Keratinocyte (primary cell): ENCODE results near the gene PDK4. TPM values are rescaled to one million over a fixed set of nuclear protein-coding genes. Genes with fewer than 3 reads are reported as not detected.

Experiments
- DNase-seq: peaks from one replicate; pipeline ENCODE4 v3.0.0-alpha.2; 2011; ENCODE audit warnings: low read depth, missing footprints, low spot score
- FAIRE-seq: peaks from 2 replicates; lab custom pipeline; 2011; peaks lifted over from hg19 to GRCh38; lab: Jason Lieb, UNC
- H2AFZ ChIP-seq: 2 replicates; pipeline ENCODE4 v1.6.0; 2012; ENCODE audit warnings: low read length, control low read depth, inconsistent platforms; ENCODE audit not compliant: control insufficient read depth
- H3K27ac ChIP-seq: 2 replicates; pipeline ENCODE4 v1.5.1; 2011; ENCODE audit warnings: low read length; ENCODE audit not compliant: control insufficient read depth, insufficient read depth
- H3K27me3 ChIP-seq: 3 replicates; pipeline ENCODE4 v1.6.0; 2011; ENCODE audit warnings: low read length; ENCODE audit not compliant: control insufficient read depth, insufficient read depth; ENCODE audit errors: extremely low read depth
- H3K36me3 ChIP-seq, 2 experiments: 2 replicates in 1 of 2; 3 replicates in 1 of 2; pipeline ENCODE4 v1.5.1; 2011; ENCODE audit warnings: low read length in 2 of 2, mild to moderate bottlenecking in 1 of 2; ENCODE audit not compliant: control insufficient read depth in 2 of 2, insufficient read depth in 2 of 2; ENCODE audit errors: extremely low read depth in 1 of 2
- H3K4me1 ChIP-seq: 3 replicates; pipeline ENCODE4 v1.5.1; 2011; ENCODE audit warnings: low read length; ENCODE audit not compliant: control insufficient read depth, insufficient read depth; ENCODE audit errors: extremely low read depth
- H3K4me2 ChIP-seq: 3 replicates; pipeline ENCODE4 v1.6.0; 2011; ENCODE audit warnings: low read depth, low read length; ENCODE audit not compliant: control insufficient read depth, insufficient read depth; ENCODE audit errors: extremely low read depth
- H3K4me3 ChIP-seq, 3 experiments: fragments of 200-600 bp in 1 of 3; sonication (generic) in 1 of 3; 2 replicates in 2 of 3; 3 replicates in 1 of 3; pipeline ENCODE4 v1.5.1; 2011 to 2016; ENCODE audit warnings: low read length in 3 of 3, mild to moderate bottlenecking in 3 of 3, control low read depth in 2 of 3, inconsistent platforms in 1 of 3, low read depth in 1 of 3, mixed read lengths in 1 of 3, mixed run types in 1 of 3, moderate library complexity in 1 of 3; ENCODE audit not compliant: control insufficient read depth in 2 of 3, insufficient read depth in 2 of 3; ENCODE audit errors: extremely low read depth in 1 of 3
- H3K79me2 ChIP-seq: 2 replicates; pipeline ENCODE4 v1.6.0; 2012; ENCODE audit warnings: low read length; ENCODE audit not compliant: control insufficient read depth, insufficient read depth
- H3K9ac ChIP-seq: 3 replicates; pipeline ENCODE4 v1.6.0; 2011; ENCODE audit warnings: low read length; ENCODE audit not compliant: control insufficient read depth, insufficient read depth; ENCODE audit errors: extremely low read depth
- H3K9me1 ChIP-seq: 3 replicates; pipeline ENCODE4 v1.6.0; 2011; ENCODE audit warnings: low read length; ENCODE audit not compliant: control insufficient read depth, insufficient read depth; ENCODE audit errors: extremely low read depth
- H3K9me3 ChIP-seq: 2 replicates; pipeline ENCODE4 v1.5.1; 2012; ENCODE audit warnings: low read depth, low read length; ENCODE audit not compliant: control insufficient read depth
- H4K20me1 ChIP-seq: 3 replicates; pipeline ENCODE4 v1.6.0; 2011; ENCODE audit warnings: low read length; ENCODE audit not compliant: control insufficient read depth, insufficient read depth; ENCODE audit errors: extremely low read depth
- EZH2 ChIP-seq: IDR thresholded peaks from one replicate; pipeline ENCODE4 v1.6.1; 2012; ENCODE audit warnings: inconsistent platforms, mild to moderate bottlenecking, low read length, moderate library complexity
- dilution Hi-C: fragments of 300-500 bp; cut with MboI; formaldehyde crosslinking; loops from one replicate; pipeline ENCODE4 v1.7.0; 2020; ENCODE audit warnings: low sequenced_read_pairs; ENCODE audit not compliant: extremely low pct_ligation_motif_present
- polyA plus RNA-seq, 5 experiments: library from polyadenylated mRNA; depleted of rRNA in 3 of 5; stranded (reverse) in 3 of 5; stranded (forward) in 1 of 5; unstranded in 1 of 5; fragments of >200 nt; gene quantifications; 1 replicate in 1 of 5; 2 replicates in 3 of 5; 3 replicates in 1 of 5; pipeline versions ENCODE4 v1.2.1 to v1.2.3, GENCODE V29; 2011 to 2012; ENCODE audit warnings: missing spikeins in 2 of 5, low read depth in 1 of 5, low replicate concordance in 1 of 5
- TF ChIP-seq, protein P1 (sequence below), 3 experiments: IDR thresholded peaks in 1 of 3; conservative IDR thresholded peaks in 1 of 3; optimal IDR thresholded peaks in 1 of 3; 2 replicates in 2 of 3; 3 replicates in 1 of 3; pipeline versions ENCODE3 to v1.5.1; 2011; ENCODE audit warnings: low read length in 3 of 3, mild to moderate bottlenecking in 3 of 3, moderate library complexity in 2 of 3, control low read depth in 1 of 3, inconsistent platforms in 1 of 3; ENCODE audit not compliant: insufficient read depth in 2 of 3; ENCODE audit errors: extremely low read depth in 1 of 3

Gene PDK4
- polyA plus RNA-seq, 1 donor (not counting 4 experiments of a cell fraction or from before 2014, with no cell fraction given): not detected

DNA sequence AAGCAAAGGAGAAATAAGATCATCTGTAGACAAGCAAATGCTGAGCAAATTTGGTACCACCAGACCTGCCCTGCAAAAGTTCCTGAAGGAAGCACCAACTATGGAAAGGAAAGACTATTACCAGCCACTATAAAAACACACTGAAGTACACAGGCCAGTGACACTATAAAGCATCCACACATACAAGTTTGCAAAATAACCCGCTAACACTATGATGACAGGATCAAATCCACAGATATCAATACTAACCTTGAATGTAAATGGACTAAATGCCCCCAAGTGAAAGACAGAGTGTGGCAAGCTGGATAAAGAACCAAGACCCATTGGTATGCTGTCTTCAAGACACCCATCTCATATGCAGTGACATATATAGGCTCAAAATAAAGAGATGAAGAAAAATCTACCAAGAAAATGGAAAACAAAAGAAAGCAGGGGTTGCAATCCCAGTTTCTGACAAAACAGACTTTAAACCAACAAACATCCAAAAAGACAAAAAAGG, 18.2 kb upstream of the PDK4 start:
- no peaks in the 10 kb centered on the region for H3K9me3 ChIP-seq
- H3K27ac ChIP-seq: no peak overlapping the region
- dilution Hi-C loops: no loop called here
- no peak for DNase-seq
- no peak overlapping the region for H2AFZ ChIP-seq
- H3K9ac ChIP-seq: no peak overlapping the region
- no peak overlapping the region for H3K4me2 ChIP-seq
- no peaks in the 10 kb centered on the region for H3K27me3 ChIP-seq
- no peaks in the 10 kb centered on the region for H3K9me1 ChIP-seq
- FAIRE-seq: no peak
- no peaks in the 10 kb centered on the region for H3K79me2 ChIP-seq
- no peaks in the 10 kb centered on the region for H4K20me1 ChIP-seq
- TF ChIP-seq, protein P1, sequence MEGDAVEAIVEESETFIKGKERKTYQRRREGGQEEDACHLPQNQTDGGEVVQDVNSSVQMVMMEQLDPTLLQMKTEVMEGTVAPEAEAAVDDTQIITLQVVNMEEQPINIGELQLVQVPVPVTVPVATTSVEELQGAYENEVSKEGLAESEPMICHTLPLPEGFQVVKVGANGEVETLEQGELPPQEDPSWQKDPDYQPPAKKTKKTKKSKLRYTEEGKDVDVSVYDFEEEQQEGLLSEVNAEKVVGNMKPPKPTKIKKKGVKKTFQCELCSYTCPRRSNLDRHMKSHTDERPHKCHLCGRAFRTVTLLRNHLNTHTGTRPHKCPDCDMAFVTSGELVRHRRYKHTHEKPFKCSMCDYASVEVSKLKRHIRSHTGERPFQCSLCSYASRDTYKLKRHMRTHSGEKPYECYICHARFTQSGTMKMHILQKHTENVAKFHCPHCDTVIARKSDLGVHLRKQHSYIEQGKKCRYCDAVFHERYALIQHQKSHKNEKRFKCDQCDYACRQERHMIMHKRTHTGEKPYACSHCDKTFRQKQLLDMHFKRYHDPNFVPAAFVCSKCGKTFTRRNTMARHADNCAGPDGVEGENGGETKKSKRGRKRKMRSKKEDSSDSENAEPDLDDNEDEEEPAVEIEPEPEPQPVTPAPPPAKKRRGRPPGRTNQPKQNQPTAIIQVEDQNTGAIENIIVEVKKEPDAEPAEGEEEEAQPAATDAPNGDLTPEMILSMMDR (optimal IDR thresholded peaks at IDR 0.05 in 1 of 3, IDR thresholded peaks at IDR 0.05 in 1 of 3, conservative IDR thresholded peaks at IDR 0.05 in 1 of 3; ENCODE audit: extremely low read depth in 1 of 3, insufficient read depth in 2 of 3, low read length in 3 of 3): no peak
- no peak for TF ChIP-seq EZH2
- H3K4me1 ChIP-seq: no peaks in the 10 kb centered on the region
- H3K4me3 ChIP-seq: no peak overlapping the region
- no peaks in the 10 kb centered on the region for H3K36me3 ChIP-seq

DNA sequence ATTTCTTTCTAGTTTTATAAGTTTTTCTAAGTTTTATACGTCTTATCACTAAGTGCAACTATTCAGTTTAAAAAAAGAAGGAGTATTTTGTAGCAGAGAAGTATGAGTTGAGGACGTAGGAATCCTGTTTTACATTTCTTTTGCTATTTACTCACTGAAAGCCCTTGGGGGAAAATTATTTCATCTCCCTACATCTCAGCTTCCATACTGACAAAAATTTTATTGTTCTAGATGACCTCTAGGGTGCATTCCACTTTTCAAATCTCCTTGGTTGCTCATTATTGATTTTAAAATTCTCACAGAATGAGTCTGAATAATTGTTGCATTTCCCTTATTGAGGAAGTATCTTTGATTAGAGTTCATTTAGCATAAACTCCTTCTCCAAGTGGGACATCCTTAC, 14.9 kb upstream of the PDK4 start:
- no peaks in the 10 kb centered on the region for H3K79me2 ChIP-seq
- TF ChIP-seq EZH2: no peak
- TF ChIP-seq, protein P1 (optimal IDR thresholded peaks at IDR 0.05 in 1 of 3, IDR thresholded peaks at IDR 0.05 in 1 of 3, conservative IDR thresholded peaks at IDR 0.05 in 1 of 3; ENCODE audit: extremely low read depth in 1 of 3, insufficient read depth in 2 of 3, low read length in 3 of 3): no peak
- H3K9me3 ChIP-seq: no peaks in the 10 kb centered on the region
- no peaks in the 10 kb centered on the region for H3K9me1 ChIP-seq
- no peak overlapping the region for H3K4me3 ChIP-seq
- H3K27me3 ChIP-seq: no peaks in the 10 kb centered on the region
- no peak overlapping the region for H3K9ac ChIP-seq
- H3K4me1 ChIP-seq: peaks cover 5% of the 10 kb centered on the region
- no peaks in the 10 kb centered on the region for H4K20me1 ChIP-seq
- DNase-seq (no peak), FAIRE-seq (no peak)
- H3K27ac ChIP-seq: no peak overlapping the region
- H3K36me3 ChIP-seq: no peaks in the 10 kb centered on the region
- H2AFZ ChIP-seq: no peak overlapping the region
- no peak overlapping the region for H3K4me2 ChIP-seq
- dilution Hi-C loops: no loop called here
